Ovary (tissue), 9 donors: ENCODE results near the gene ARHGAP45. TPM values are rescaled to one million over a fixed set of nuclear protein-coding genes. Genes with fewer than 3 reads are reported as not detected.

Experiments used
- DNase-seq, 5 donors: peaks; one replicate each; pipeline ENCODE4 v3.0.0-alpha.2; 2019 to 2020
- H3K27ac ChIP-seq, 2 donors: fragments of 200-600 bp; one replicate each; pipeline versions ENCODE4 v1.5.1 to v1.8.0; 2019 to 2022
- H3K27me3 ChIP-seq: fragments of 200-600 bp; one replicate; pipeline ENCODE4 v1.8.0; 2022
- H3K36me3 ChIP-seq: fragments of 200-600 bp; sonication (generic); one replicate; pipeline ENCODE4 v1.5.1; 2019
- H3K4me1 ChIP-seq: one replicate; pipeline ENCODE4 v1.8.1; 2013; ENCODE audit warnings: mild to moderate bottlenecking, moderate library complexity; ENCODE audit not compliant: insufficient read depth
- H3K4me3 ChIP-seq: fragments of 200-600 bp; sonication (generic); one replicate; pipeline ENCODE4 v1.5.1; 2017
- H3K9me3 ChIP-seq, 2 donors: fragments of 200-600 bp in 1 of 2; sonication (generic) in 1 of 2; one replicate each; pipeline versions ENCODE4 v1.5.1 to v1.8.1; 2013 to 2019; ENCODE audit warnings: mild to moderate bottlenecking in 1 of 2, moderate library complexity in 1 of 2
- CTCF ChIP-seq, 3 donors: fragments of 450-650 bp in 2 of 3; fragments of 200-600 bp in 1 of 3; IDR thresholded peaks; one replicate each; pipeline versions ENCODE4 v1.5.1 to v1.8.0; 2016 to 2022; ENCODE audit warnings: antibody characterized with exemption in 3 of 3, mild to moderate bottlenecking in 1 of 3
- EP300 ChIP-seq: sonication (generic); formaldehyde crosslinking; IDR thresholded peaks from one replicate; pipeline ENCODE4 v1.6.1; 2017; ENCODE audit warnings: antibody characterized with exemption
- POLR2A ChIP-seq: fragments of 450-650 bp; IDR thresholded peaks from one replicate; pipeline ENCODE4 v1.6.1; 2017; ENCODE audit warnings: antibody characterized with exemption, mild to moderate bottlenecking, moderate library complexity
- WGBS, 3 donors: extraction: QIAGEN DNeasy Blood & Tissue Kit in 1 of 3; methylation state at CpG; one replicate each; pipeline versions ENCODE4 v1.1.5 to v1.1.7; 2013 to 2017; 5-methylcytosine and 5-hydroxymethylcytosine counted together
- intact Hi-C, 4 donors: fragments of 100-400 bp; cut with DNase I; formaldehyde crosslinking; loops; one replicate each; pipeline versions ENCODE4 v1.11.0 to v1.15.1; 2022 to 2023
- polyA plus RNA-seq, 2 donors: library from polyadenylated mRNA; stranded (reverse); fragments of 200-250 nt in 1 of 2; fragments of 350-450 nt in 1 of 2; fragmentation: Illumina TruSeq in 1 of 2; extraction: RNeasy Lipid Tissue Mini Kit (QIAGEN cat#74804) in 1 of 2; gene quantifications; one replicate each; pipeline ENCODE4 v1.2.3, GENCODE V29; 2013 to 2014
- total RNA-seq, 7 donors: library from RNA; depleted of rRNA in 2 of 7; stranded (reverse); fragments of >200 nt in 2 of 7; fragmentation: NEBNext Ultra II Directional in 3 of 7; extraction: Animal tissue kit (Norgen Biotek cat#: 25700) in 3 of 7; gene quantifications; one replicate each; pipeline versions ENCODE4 v1.1.0 to v1.2.4, GENCODE V29; 2016 to 2023
- donor health status: DM: no; HTN: no; CAD: no; lungs with moderate emphysema.
- donor health status: DM: no; HTN: no; CAD: no.
- donor health status: Bipolar disorder and iron deficiency.
- donor health status: DM: yes; HTN: yes; CAD: no.
- donor health status: DM: no; HTN: no; CAD: no.
- donor health status: DM: yes; HTN: yes; CAD: no.

Gene ARHGAP45
- total and polyA plus RNA-seq, 9 donors, result 1.0 to 10.6 (median 7.0) TPM

- intact Hi-C loops, result no loop called here
- peaks cover 13% of the 10 kb centered on the region for H3K4me1 ChIP-seq
These were observed 24.9 kb upstream of the ARHGAP45 start for GRCh38 chr19:1041835-1042685.

GRCh38 chr19:1042689-1043511 is 24.1 kb upstream of the ARHGAP45 start:
- WGBS, 3 donors, result 29 to 41% (median 33%) methylated on average over 20 to 23 of the region's 23 CpGs
- TF ChIP-seq POLR2A (no peak), EP300 (no peak), CTCF (IDR thresholded peaks at IDR 0.05) (no peak)
- Histone ChIP-seq H3K9me3 (no peaks in the 10 kb centered on the region), H3K4me3 (no peak overlapping the region), H3K27me3 (peaks cover 5% of the 10 kb centered on the region), H3K27ac (no peak overlapping the region), H3K36me3 (no peaks in the 10 kb centered on the region), H3K4me1 (peaks cover 13% of the 10 kb centered on the region)
- intact Hi-C loops, result no loop called here
- DNase-seq, result peak in 1 of 5 donors; percentile 46

More at GRCh38 chr19:1041835-1042685, 24.9 kb upstream of the ARHGAP45 start:
- Histone ChIP-seq H3K27ac (no peak overlapping the region), H3K27me3 (peaks cover 5% of the 10 kb centered on the region), H3K36me3 (no peaks in the 10 kb centered on the region), H3K9me3 (no peaks in the 10 kb centered on the region), H3K4me3 (no peak overlapping the region)
- no peak for DNase-seq
- WGBS, 3 donors, result 49 to 56% (median 51%) methylated on average over 35 to 43 of the region's 43 CpGs
- TF ChIP-seq EP300 (no peak), CTCF (IDR thresholded peaks at IDR 0.05) (no peak), POLR2A (no peak)

GRCh38 chr19:1045247-1045603 is 21.7 kb upstream of the ARHGAP45 start:
- Histone ChIP-seq H3K4me3 (no peak overlapping the region), H3K9me3 (no peaks in the 10 kb centered on the region), H3K36me3 (no peaks in the 10 kb centered on the region), H3K4me1 (peaks cover 8% of the 10 kb centered on the region), H3K27ac (no peak overlapping the region), H3K27me3 (peaks cover 5% of the 10 kb centered on the region)
- no peak for DNase-seq
- intact Hi-C loops, result no loop called here
- TF ChIP-seq POLR2A (no peak), EP300 (no peak), CTCF (IDR thresholded peaks at IDR 0.05) (no peak)
- WGBS, 3 donors, result 67 to 71% (median 70%) methylated on average over 10 of the region's 10 CpGs

- Histone ChIP-seq H3K9me3 (no peaks in the 10 kb centered on the region), H3K4me1 (peaks cover 3% of the 10 kb centered on the region), H3K27ac (no peak overlapping the region), H3K27me3 (peaks cover 5% of the 10 kb centered on the region), H3K4me3 (no peak overlapping the region), H3K36me3 (no peaks in the 10 kb centered on the region)
- TF ChIP-seq POLR2A (no peak), EP300 (no peak), CTCF (IDR thresholded peaks at IDR 0.05) (no peak)
- no peak for DNase-seq
- intact Hi-C loops, result no loop called here
- WGBS, 3 donors, result 81 to 87% (median 83%) methylated on average over 33 of the region's 33 CpGs
These were observed 20.8 kb upstream of the ARHGAP45 start for GRCh38 chr19:1046117-1046626.
